LNCAP (cell line): ENCODE results near the gene ADARB2.

ENCODE experiments used
- CTCF ChIP-seq: fragments of 450-650 bp; IDR thresholded peaks from 2 replicates; pipeline ENCODE4 v1.5.1; 2017; ENCODE audit warnings: mild to moderate bottlenecking

The ADARB2 gene

GRCh38 chr10:1643908-1644179 is 93.5 kb downstream of the ADARB2 start:
- no peak for TF ChIP-seq CTCF

GRCh38 chr10:1643161-1643907 is 94.0 kb downstream of the ADARB2 start:
- TF ChIP-seq CTCF = no peak

- TF ChIP-seq CTCF = no peak
These were observed 94.6 kb downstream of the ADARB2 start for GRCh38 chr10:1642600-1643160.

GRCh38 chr10:1641402-1641801 is 95.9 kb downstream of the ADARB2 start:
- no peak for TF ChIP-seq CTCF

GRCh38 chr10:1638889-1639419 is 98.4 kb downstream of the ADARB2 start:
- TF ChIP-seq CTCF = no peak

- no peak for TF ChIP-seq CTCF
These were observed 102.0 kb downstream of the ADARB2 start for GRCh38 chr10:1635340-1635739.

- TF ChIP-seq CTCF = no peak
These were observed 103.1 kb downstream of the ADARB2 start for GRCh38 chr10:1634239-1634638.
